Measurements from ENCODE around the gene COL23A1.

Gene COL23A1

GRCh38 chr5:178527458-178528307 is 62.5 kb downstream of the COL23A1 start:
- no peak for DNase-seq

GRCh38 chr5:178526773-178527457 is 63.3 kb downstream of the COL23A1 start:
- no peak for DNase-seq

- DNase-seq = no peak
These were observed 64.1 kb downstream of the COL23A1 start for GRCh38 chr5:178525906-178526732.

GRCh38 chr5:178524093-178524882 is 65.9 kb downstream of the COL23A1 start:
- DNase-seq = no peak

GRCh38 chr5:178522361-178522760 is 67.8 kb downstream of the COL23A1 start:
- no peak for DNase-seq

- no peak for DNase-seq
These were observed 69.3 kb downstream of the COL23A1 start for GRCh38 chr5:178520851-178521250.

GRCh38 chr5:178519804-178520203 is 70.4 kb downstream of the COL23A1 start:
- no peak for DNase-seq

- no peak for DNase-seq
These were observed 71.0 kb downstream of the COL23A1 start for GRCh38 chr5:178519155-178519554.

GRCh38 chr5:178516504-178517235 is 73.5 kb downstream of the COL23A1 start:
- DNase-seq = no peak

GRCh38 chr5:178515776-178516503 is 74.3 kb downstream of the COL23A1 start:
- DNase-seq = no peak

- DNase-seq = no peak
These were observed 75.3 kb downstream of the COL23A1 start for GRCh38 chr5:178514851-178515418.

GRCh38 chr5:178511172-178511571 is 79.0 kb downstream of the COL23A1 start:
- DNase-seq = no peak

GRCh38 chr5:178509491-178510057 is 80.6 kb downstream of the COL23A1 start:
- DNase-seq = no peak

- DNase-seq = no peak
These were observed 82.9 kb downstream of the COL23A1 start for GRCh38 chr5:178507151-178507932.

GRCh38 chr5:178505639-178506407 is 84.4 kb downstream of the COL23A1 start:
- no peak for DNase-seq

- no peak for DNase-seq
These were observed 85.7 kb downstream of the COL23A1 start for GRCh38 chr5:178504340-178504960.

- DNase-seq = no peak
These were observed 87.6 kb downstream of the COL23A1 start for GRCh38 chr5:178502401-178503100.

- no peak for DNase-seq
These were observed 90.8 kb downstream of the COL23A1 start for GRCh38 chr5:178499352-178499751.
